MM.1S (cell line): Measurements from ENCODE around the gene PER1.

ENCODE experiments used
- DNase-seq: peaks from one replicate; pipeline ENCODE4 v3.0.0-alpha.2; 2015
- H2AFZ ChIP-seq: fragments of 300-600 bp; sonication (generic); 2 replicates; pipeline ENCODE4 v1.6.0; 2016; ENCODE audit warnings: antibody characterized with exemption, low read length
- H3F3A ChIP-seq: fragments of 300-600 bp; sonication (generic); 2 replicates; pipeline ENCODE4 v1.6.1; 2016; ENCODE audit warnings: mild to moderate bottlenecking, antibody characterized with exemption, low read length, moderate library complexity, mixed read lengths; ENCODE audit not compliant: insufficient read depth
- H3K27ac ChIP-seq: fragments of 300-600 bp; sonication (generic); 2 replicates; pipeline ENCODE4 v1.5.1; 2016; ENCODE audit warnings: mild to moderate bottlenecking, low read length
- H3K27me3 ChIP-seq: fragments of 300-600 bp; sonication (generic); replicated peaks from 2 replicates; pipeline ENCODE4 v1.6.0; 2016; ENCODE audit warnings: low read length; ENCODE audit not compliant: insufficient read depth
- H3K36me3 ChIP-seq: fragments of 300-600 bp; sonication (generic); replicated peaks from 2 replicates; pipeline ENCODE4 v1.6.1; 2016; ENCODE audit warnings: mild to moderate bottlenecking, low read length, mixed read lengths; ENCODE audit not compliant: insufficient read depth
- H3K4me1 ChIP-seq: fragments of 300-600 bp; sonication (generic); 2 replicates; pipeline ENCODE4 v1.6.1; 2016; ENCODE audit warnings: low read length, mixed read lengths
- H3K4me2 ChIP-seq: fragments of 300-600 bp; sonication (generic); 2 replicates; pipeline ENCODE4 v1.6.0; 2016; ENCODE audit warnings: low read depth, low read length
- H3K4me3 ChIP-seq: fragments of 300-600 bp; sonication (generic); 2 replicates; pipeline ENCODE4 v1.5.1; 2016; ENCODE audit warnings: low read length, mixed read lengths
- H3K79me2 ChIP-seq: fragments of 300-600 bp; sonication (generic); 2 replicates; pipeline ENCODE4 v1.6.1; 2016; ENCODE audit warnings: mixed run types, low read length, mixed read lengths
- H3K9ac ChIP-seq: fragments of 300-600 bp; sonication (generic); 2 replicates; pipeline ENCODE4 v1.6.1; 2016; ENCODE audit warnings: low read length, mixed read lengths
- H3K9me2 ChIP-seq: fragments of 300-600 bp; sonication (generic); replicated peaks from 2 replicates; pipeline ENCODE4 v1.6.1; 2016; ENCODE audit warnings: mild to moderate bottlenecking, low read length, mixed read lengths; ENCODE audit not compliant: insufficient read depth
- H3K9me3 ChIP-seq: fragments of 300-600 bp; sonication (generic); replicated peaks from 2 replicates; pipeline ENCODE4 v1.6.1; 2016; ENCODE audit warnings: mild to moderate bottlenecking, low read length, mixed read lengths; ENCODE audit not compliant: insufficient read depth
- H4K20me1 ChIP-seq: fragments of 300-600 bp; sonication (generic); 2 replicates; pipeline ENCODE4 v1.6.1; 2016; ENCODE audit warnings: mild to moderate bottlenecking, low read length, moderate library complexity, mixed read lengths; ENCODE audit not compliant: insufficient read depth
- EZH2 ChIP-seq: fragments of 300-600 bp; sonication (generic); optimal IDR thresholded peaks from 2 replicates; pipeline ENCODE3; 2017; ENCODE audit warnings: low read depth, mild to moderate bottlenecking, antibody characterized with exemption, low read length, mixed read lengths
- EZH2phosphoT487 ChIP-seq: fragments of 300-600 bp; sonication (generic); IDR thresholded peaks from 2 replicates; pipeline ENCODE4 v1.6.1; 2018; ENCODE audit warnings: antibody characterized with exemption, low read length
- TF ChIP-seq, protein P1 (sequence below): fragments of 300-600 bp; sonication (generic); IDR thresholded peaks from 2 replicates; pipeline ENCODE4 v1.5.1; 2016; ENCODE audit warnings: antibody characterized with exemption, low read length, mixed read lengths

The PER1 gene

GRCh38 chr17:8131844-8132441 lies 20.3 kb downstream of the PER1 start:
- H3K9me2 ChIP-seq: no peaks in the 10 kb centered on the region
- H3F3A ChIP-seq: peaks cover 5% of the 10 kb centered on the region; the same call in 1 of the 2 replicates
- peaks cover 4% of the 10 kb centered on the region; the same call in 1 of the 2 replicates for H3K4me1 ChIP-seq
- no peaks in the 10 kb centered on the region for H3K36me3 ChIP-seq
- H3K27ac ChIP-seq: no peak overlapping the region
- H3K9ac ChIP-seq: no peak overlapping the region
- H3K27me3 ChIP-seq: peaks cover 62% of the 10 kb centered on the region
- H3K4me2 ChIP-seq: no peak overlapping the region
- no peak for TF ChIP-seq EZH2
- TF ChIP-seq EZH2phosphoT487: no peak
- TF ChIP-seq, protein P1, sequence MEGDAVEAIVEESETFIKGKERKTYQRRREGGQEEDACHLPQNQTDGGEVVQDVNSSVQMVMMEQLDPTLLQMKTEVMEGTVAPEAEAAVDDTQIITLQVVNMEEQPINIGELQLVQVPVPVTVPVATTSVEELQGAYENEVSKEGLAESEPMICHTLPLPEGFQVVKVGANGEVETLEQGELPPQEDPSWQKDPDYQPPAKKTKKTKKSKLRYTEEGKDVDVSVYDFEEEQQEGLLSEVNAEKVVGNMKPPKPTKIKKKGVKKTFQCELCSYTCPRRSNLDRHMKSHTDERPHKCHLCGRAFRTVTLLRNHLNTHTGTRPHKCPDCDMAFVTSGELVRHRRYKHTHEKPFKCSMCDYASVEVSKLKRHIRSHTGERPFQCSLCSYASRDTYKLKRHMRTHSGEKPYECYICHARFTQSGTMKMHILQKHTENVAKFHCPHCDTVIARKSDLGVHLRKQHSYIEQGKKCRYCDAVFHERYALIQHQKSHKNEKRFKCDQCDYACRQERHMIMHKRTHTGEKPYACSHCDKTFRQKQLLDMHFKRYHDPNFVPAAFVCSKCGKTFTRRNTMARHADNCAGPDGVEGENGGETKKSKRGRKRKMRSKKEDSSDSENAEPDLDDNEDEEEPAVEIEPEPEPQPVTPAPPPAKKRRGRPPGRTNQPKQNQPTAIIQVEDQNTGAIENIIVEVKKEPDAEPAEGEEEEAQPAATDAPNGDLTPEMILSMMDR: no peak
- no peak overlapping the region for H3K4me3 ChIP-seq
- no peak for DNase-seq
- H2AFZ ChIP-seq: no peak overlapping the region
- no peaks in the 10 kb centered on the region for H3K79me2 ChIP-seq
- no peaks in the 10 kb centered on the region for H4K20me1 ChIP-seq
- H3K9me3 ChIP-seq: no peaks in the 10 kb centered on the region

GRCh38 chr17:8128125-8128784 lies 23.9 kb downstream of the PER1 start:
- H3K9ac ChIP-seq: no peak overlapping the region
- TF ChIP-seq EZH2: no peak
- TF ChIP-seq EZH2phosphoT487: no peak
- TF ChIP-seq, protein P1: no peak
- H3K4me1 ChIP-seq: peaks cover 25% of the 10 kb centered on the region
- peaks cover 69% of the 10 kb centered on the region for H3K27me3 ChIP-seq
- H3K27ac ChIP-seq: no peak overlapping the region
- H3K36me3 ChIP-seq: no peaks in the 10 kb centered on the region
- DNase-seq: no peak
- H2AFZ ChIP-seq: no peak overlapping the region
- no peak overlapping the region for H3K4me3 ChIP-seq
- no peak overlapping the region for H3K4me2 ChIP-seq
- H3K9me3 ChIP-seq: no peaks in the 10 kb centered on the region
- peaks cover 22% of the 10 kb centered on the region for H3F3A ChIP-seq
- no peaks in the 10 kb centered on the region for H4K20me1 ChIP-seq
- H3K79me2 ChIP-seq: no peaks in the 10 kb centered on the region
- no peaks in the 10 kb centered on the region for H3K9me2 ChIP-seq

- Histone ChIP-seq H3K27ac (peak overlapping the region; percentile 0; the same call in 1 of the 2 replicates), H3K4me1 (peaks cover 25% of the 10 kb centered on the region), H3K27me3 (peaks cover 58% of the 10 kb centered on the region), H3K79me2 (no peaks in the 10 kb centered on the region), H3F3A (peaks cover 29% of the 10 kb centered on the region), H3K9me3 (no peaks in the 10 kb centered on the region), H3K36me3 (no peaks in the 10 kb centered on the region), H3K9ac (peak overlapping the region; percentile 37; the same call in 1 of the 2 replicates), H3K4me2 (peak overlapping the region; percentile 100), H3K4me3 (peak overlapping the region; percentile 84), H2AFZ (peak overlapping the region; percentile 93), H4K20me1 (no peaks in the 10 kb centered on the region), H3K9me2 (no peaks in the 10 kb centered on the region)
- peak; percentile 55 for DNase-seq
- TF ChIP-seq, protein P1: no peak
- TF ChIP-seq EZH2phosphoT487 (no peak), EZH2 (no peak)
These were observed 25.6 kb downstream of the PER1 start for GRCh38 chr17:8126491-8127066.
